ENCODE results near the gene LILRA2. TPM values are rescaled to one million over a fixed set of nuclear protein-coding genes. Genes with fewer than 3 reads are reported as not detected.

Gene LILRA2
- total and polyA plus RNA-seq, 2 experiments from 2014 or later = not detected

DNA sequence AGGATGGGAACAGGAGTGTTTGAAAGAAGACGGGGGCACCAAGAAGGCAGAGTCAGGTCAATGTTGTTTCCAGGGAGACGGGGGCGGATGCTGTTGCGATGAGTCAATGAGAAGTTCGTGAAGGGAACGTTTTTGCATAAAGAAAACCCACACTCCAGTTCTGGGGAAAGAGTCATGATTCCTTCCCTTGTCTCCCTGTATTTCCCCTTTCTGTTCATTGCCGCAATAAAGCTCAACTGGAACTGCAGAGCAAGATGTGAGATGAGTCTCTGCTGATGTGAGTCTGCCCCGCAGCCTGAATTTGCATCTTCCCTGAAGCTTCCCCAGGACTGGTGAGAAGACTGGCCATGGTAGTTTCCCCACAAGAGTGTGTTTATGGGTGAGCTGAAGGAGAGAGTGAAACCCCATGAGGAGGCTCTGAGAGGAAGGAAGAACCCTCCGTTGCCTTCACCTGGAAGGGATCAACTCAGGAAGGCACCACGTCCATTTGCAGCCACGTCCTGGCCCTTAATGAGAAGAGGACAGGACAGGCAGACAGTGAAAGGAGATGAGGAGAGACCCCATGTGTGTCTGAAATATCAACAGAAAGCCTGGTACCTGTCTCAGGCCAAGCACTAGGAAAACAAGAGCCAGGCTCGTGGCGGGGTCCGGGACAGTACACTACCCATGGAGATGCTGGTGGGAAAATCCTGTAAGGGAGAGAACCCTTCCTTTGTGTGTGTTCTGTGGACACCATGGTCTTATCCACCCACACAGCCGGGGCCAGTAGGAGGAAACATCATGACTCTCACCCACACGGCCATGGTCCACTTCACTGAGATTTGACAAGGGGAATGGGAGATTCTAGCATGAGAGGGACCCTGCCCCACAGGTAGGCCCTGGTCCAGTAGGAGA is 33.5 kb downstream of the LILRA2 start (continued):
- TF ChIP-seq, protein P1, sequence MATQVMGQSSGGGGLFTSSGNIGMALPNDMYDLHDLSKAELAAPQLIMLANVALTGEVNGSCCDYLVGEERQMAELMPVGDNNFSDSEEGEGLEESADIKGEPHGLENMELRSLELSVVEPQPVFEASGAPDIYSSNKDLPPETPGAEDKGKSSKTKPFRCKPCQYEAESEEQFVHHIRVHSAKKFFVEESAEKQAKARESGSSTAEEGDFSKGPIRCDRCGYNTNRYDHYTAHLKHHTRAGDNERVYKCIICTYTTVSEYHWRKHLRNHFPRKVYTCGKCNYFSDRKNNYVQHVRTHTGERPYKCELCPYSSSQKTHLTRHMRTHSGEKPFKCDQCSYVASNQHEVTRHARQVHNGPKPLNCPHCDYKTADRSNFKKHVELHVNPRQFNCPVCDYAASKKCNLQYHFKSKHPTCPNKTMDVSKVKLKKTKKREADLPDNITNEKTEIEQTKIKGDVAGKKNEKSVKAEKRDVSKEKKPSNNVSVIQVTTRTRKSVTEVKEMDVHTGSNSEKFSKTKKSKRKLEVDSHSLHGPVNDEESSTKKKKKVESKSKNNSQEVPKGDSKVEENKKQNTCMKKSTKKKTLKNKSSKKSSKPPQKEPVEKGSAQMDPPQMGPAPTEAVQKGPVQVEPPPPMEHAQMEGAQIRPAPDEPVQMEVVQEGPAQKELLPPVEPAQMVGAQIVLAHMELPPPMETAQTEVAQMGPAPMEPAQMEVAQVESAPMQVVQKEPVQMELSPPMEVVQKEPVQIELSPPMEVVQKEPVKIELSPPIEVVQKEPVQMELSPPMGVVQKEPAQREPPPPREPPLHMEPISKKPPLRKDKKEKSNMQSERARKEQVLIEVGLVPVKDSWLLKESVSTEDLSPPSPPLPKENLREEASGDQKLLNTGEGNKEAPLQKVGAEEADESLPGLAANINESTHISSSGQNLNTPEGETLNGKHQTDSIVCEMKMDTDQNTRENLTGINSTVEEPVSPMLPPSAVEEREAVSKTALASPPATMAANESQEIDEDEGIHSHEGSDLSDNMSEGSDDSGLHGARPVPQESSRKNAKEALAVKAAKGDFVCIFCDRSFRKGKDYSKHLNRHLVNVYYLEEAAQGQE (IDR thresholded peaks at IDR 0.05; ENCODE audit: unreplicated experiment) = no peak
- TF ChIP-seq ZNF114 (CRISPR knock-in tag; IDR thresholded peaks at IDR 0.05) = no peak

GRCh38 chr19:54607785-54608150 is 34.2 kb downstream of the LILRA2 start:
- no peaks in the 10 kb centered on the region for H4K20me1 ChIP-seq (replicated peaks; ENCODE audit: insufficient read depth)
- no peak overlapping the region for H2AFZ ChIP-seq
- ATAC-seq (no peak), DNase-seq (ENCODE audit: low spot score) (no peak)
- no peaks in the 10 kb centered on the region for H3K4me1 ChIP-seq (ENCODE audit: insufficient read depth)
- Mint-ChIP-seq H3K36me3 (ENCODE audit: low read depth) (peaks cover 25% of the 10 kb centered on the region), H3K27me3 (ENCODE audit: insufficient read depth, low read depth, poor library complexity) (peaks cover 2% of the 10 kb centered on the region), H3K4me3 (no peak overlapping the region), H3K9me3 (peaks cover 93% of the 10 kb centered on the region), H3K27ac (no peak overlapping the region), H3K4me1 (no peaks in the 10 kb centered on the region)
- no peak overlapping the region for H3K4me3 ChIP-seq
- no peaks in the 10 kb centered on the region for H3K79me2 ChIP-seq (replicated peaks; ENCODE audit: insufficient read depth)
- H3F3A ChIP-seq (replicated peaks; ENCODE audit: low read depth) = no peaks in the 10 kb centered on the region
- H3K36me3 ChIP-seq (ENCODE audit: insufficient read depth) = peaks cover 7% of the 10 kb centered on the region
- no peak overlapping the region for H3K27ac ChIP-seq (ENCODE audit: low read depth)
- H3K9me2 ChIP-seq (ENCODE audit: insufficient read depth) = no peaks in the 10 kb centered on the region
- no peaks in the 10 kb centered on the region for H3K27me3 ChIP-seq (ENCODE audit: insufficient read depth)
- H3K4me2 ChIP-seq = no peak overlapping the region
- TF ChIP-seq ZNF114 (CRISPR knock-in tag; IDR thresholded peaks at IDR 0.05) (no peak), ZNF331 (CRISPR knock-in tag; IDR thresholded peaks at IDR 0.05; ENCODE audit: low read depth) (no peak), ETS1 (IDR thresholded peaks at IDR 0.05) (no peak), STAT1 (IDR thresholded peaks at IDR 0.05; ENCODE audit: unreplicated experiment) (no peak), NANOG (IDR thresholded peaks at IDR 0.05; ENCODE audit: borderline replicate concordance) (no peak), CREB1 (CRISPR knock-in tag; IDR thresholded peaks at IDR 0.05; ENCODE audit: low read depth) (no peak), POLR2AphosphoS5 (IDR thresholded peaks at IDR 0.05; ENCODE audit: low read depth) (no peak), JUNB (IDR thresholded peaks at IDR 0.05; ENCODE audit: unreplicated experiment) (no peak), EZH2phosphoT487 (IDR thresholded peaks at IDR 0.05; ENCODE audit: unreplicated experiment) (no peak)
- TF ChIP-seq, protein P2, sequence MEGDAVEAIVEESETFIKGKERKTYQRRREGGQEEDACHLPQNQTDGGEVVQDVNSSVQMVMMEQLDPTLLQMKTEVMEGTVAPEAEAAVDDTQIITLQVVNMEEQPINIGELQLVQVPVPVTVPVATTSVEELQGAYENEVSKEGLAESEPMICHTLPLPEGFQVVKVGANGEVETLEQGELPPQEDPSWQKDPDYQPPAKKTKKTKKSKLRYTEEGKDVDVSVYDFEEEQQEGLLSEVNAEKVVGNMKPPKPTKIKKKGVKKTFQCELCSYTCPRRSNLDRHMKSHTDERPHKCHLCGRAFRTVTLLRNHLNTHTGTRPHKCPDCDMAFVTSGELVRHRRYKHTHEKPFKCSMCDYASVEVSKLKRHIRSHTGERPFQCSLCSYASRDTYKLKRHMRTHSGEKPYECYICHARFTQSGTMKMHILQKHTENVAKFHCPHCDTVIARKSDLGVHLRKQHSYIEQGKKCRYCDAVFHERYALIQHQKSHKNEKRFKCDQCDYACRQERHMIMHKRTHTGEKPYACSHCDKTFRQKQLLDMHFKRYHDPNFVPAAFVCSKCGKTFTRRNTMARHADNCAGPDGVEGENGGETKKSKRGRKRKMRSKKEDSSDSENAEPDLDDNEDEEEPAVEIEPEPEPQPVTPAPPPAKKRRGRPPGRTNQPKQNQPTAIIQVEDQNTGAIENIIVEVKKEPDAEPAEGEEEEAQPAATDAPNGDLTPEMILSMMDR (conservative IDR thresholded peaks at IDR 0.05; ENCODE audit: low read depth in 2 of 2) = no peak
- TF ChIP-seq, protein P1 (IDR thresholded peaks at IDR 0.05; ENCODE audit: unreplicated experiment) = no peak
